SK-N-MC (cell line): Measurements from ENCODE around the gene ARMH3.

Experiments
- DNase-seq: peaks from one replicate; pipeline ENCODE4 v3.0.0-alpha.2; 2011; ENCODE audit warnings: low read depth, low spot score
- H3K27ac ChIP-seq: fragments of 200-600 bp; sonication (generic); 2 replicates; pipeline ENCODE4 v1.5.1; 2016; ENCODE audit warnings: mixed run types
- H3K36me3 ChIP-seq: fragments of 200-600 bp; sonication (generic); 2 replicates; pipeline ENCODE4 v1.6.1; 2017; ENCODE audit warnings: antibody characterized with exemption, low read length, mixed read lengths; ENCODE audit not compliant: insufficient read depth
- H3K4me3 ChIP-seq: fragments of 200-600 bp; sonication (generic); 2 replicates; pipeline ENCODE4 v1.5.1; 2016
- H3K9ac ChIP-seq: fragments of 200-600 bp; sonication (generic); 2 replicates; pipeline ENCODE4 v1.8.0; 2017; ENCODE audit warnings: mixed run types, mixed read lengths; ENCODE audit not compliant: insufficient read length
- H3K9me3 ChIP-seq: fragments of 200-600 bp; sonication (generic); 2 replicates; pipeline ENCODE4 v1.6.1; 2017; ENCODE audit warnings: low read depth, mild to moderate bottlenecking, antibody characterized with exemption, low read length, moderate library complexity, mixed read lengths
- EZH2 ChIP-seq: fragments of 200-600 bp; sonication (generic); IDR thresholded peaks from one replicate; pipeline ENCODE4 v1.6.1; 2017; ENCODE audit warnings: antibody characterized with exemption
- FOXP2 ChIP-seq: optimal IDR thresholded peaks from 2 replicates; pipeline ENCODE3; 2011; ENCODE audit warnings: mild to moderate bottlenecking, moderate library complexity; ENCODE audit not compliant: insufficient read depth; ENCODE audit errors: extremely low read length, control extremely low read depth
- POLR2AphosphoS5 ChIP-seq: IDR thresholded peaks from 2 replicates; pipeline ENCODE4 v1.6.1; 2012; ENCODE audit warnings: mild to moderate bottlenecking, low read depth, low read length, borderline replicate concordance

Gene ARMH3

GRCh38 chr10:101816913-101817336, 239.0 kb downstream of the ARMH3 start:
- no peak for TF ChIP-seq FOXP2
- TF ChIP-seq EZH2 = no peak
- no peak for TF ChIP-seq POLR2AphosphoS5
- DNase-seq = no peak
- peak overlapping the region; percentile 85 for H3K4me3 ChIP-seq
- no peak overlapping the region for H3K27ac ChIP-seq
- H3K9me3 ChIP-seq = no peaks in the 10 kb centered on the region
- H3K36me3 ChIP-seq = peaks cover 5% of the 10 kb centered on the region; the same call in 1 of the 2 replicates
- peak overlapping the region; percentile 83 for H3K9ac ChIP-seq

GRCh38 chr10:101816376-101816775, 239.6 kb downstream of the ARMH3 start:
- DNase-seq = no peak
- H3K9me3 ChIP-seq = no peaks in the 10 kb centered on the region
- H3K9ac ChIP-seq = peak overlapping the region; percentile 83
- H3K36me3 ChIP-seq = peaks cover 5% of the 10 kb centered on the region; the same call in 1 of the 2 replicates
- TF ChIP-seq FOXP2 (no peak), POLR2AphosphoS5 (no peak), EZH2 (no peak)
- H3K27ac ChIP-seq = no peak overlapping the region
- H3K4me3 ChIP-seq = peak overlapping the region; percentile 85

- Histone ChIP-seq H3K36me3 (peaks cover 11% of the 10 kb centered on the region; the same call in 1 of the 2 replicates), H3K4me3 (no peak overlapping the region; the same call in 1 of the 2 replicates), H3K9me3 (no peaks in the 10 kb centered on the region), H3K9ac (no peak overlapping the region), H3K27ac (no peak overlapping the region)
- TF ChIP-seq FOXP2 = no peak
- no peak for TF ChIP-seq EZH2
- TF ChIP-seq POLR2AphosphoS5 = no peak
- DNase-seq = no peak
Observed at GRCh38 chr10:101814466-101815071, 241.4 kb downstream of the ARMH3 start.

GRCh38 chr10:101812606-101813005, 243.4 kb downstream of the ARMH3 start:
- no peak overlapping the region for H3K27ac ChIP-seq
- TF ChIP-seq POLR2AphosphoS5 (no peak), FOXP2 (no peak), EZH2 (no peak)
- no peak for DNase-seq
- H3K9ac ChIP-seq = no peak overlapping the region
- H3K9me3 ChIP-seq = no peaks in the 10 kb centered on the region
- H3K36me3 ChIP-seq = peaks cover 22% of the 10 kb centered on the region; the same call in 1 of the 2 replicates
- no peak overlapping the region for H3K4me3 ChIP-seq

GRCh38 chr10:101807158-101807557, 248.8 kb downstream of the ARMH3 start:
- Histone ChIP-seq H3K9me3 (no peaks in the 10 kb centered on the region), H3K27ac (no peak overlapping the region), H3K9ac (no peak overlapping the region), H3K4me3 (no peak overlapping the region), H3K36me3 (peaks cover 41% of the 10 kb centered on the region)
- no peak for TF ChIP-seq POLR2AphosphoS5
- DNase-seq = no peak

- no peak overlapping the region for H3K9ac ChIP-seq
- peaks cover 61% of the 10 kb centered on the region for H3K36me3 ChIP-seq
- TF ChIP-seq EZH2 (no peak), FOXP2 (no peak)
- no peak overlapping the region for H3K4me3 ChIP-seq
- no peak overlapping the region for H3K27ac ChIP-seq
- DNase-seq = no peak
- H3K9me3 ChIP-seq = no peaks in the 10 kb centered on the region
Observed at GRCh38 chr10:101803511-101803910, 252.5 kb downstream of the ARMH3 start.

- Histone ChIP-seq H3K9me3 (no peaks in the 10 kb centered on the region), H3K4me3 (no peak overlapping the region), H3K36me3 (peaks cover 72% of the 10 kb centered on the region), H3K27ac (no peak overlapping the region), H3K9ac (no peak overlapping the region)
- DNase-seq = no peak
- TF ChIP-seq POLR2AphosphoS5 = no peak
Observed at GRCh38 chr10:101797403-101798059, 258.4 kb downstream of the ARMH3 start.
